GM18505 (cell line): Measurements from ENCODE around the gene WHRN.

Source experiments
- ATAC-seq: cut with Tn5 transposase; IDR thresholded peaks from one replicate; pipeline ENCODE4 v1.9.1; 2021; ENCODE audit not compliant: unreplicated experiment
- POLR2A ChIP-seq: IDR thresholded peaks from 4 replicates; pipeline ENCODE4 v1.6.1; 2011; ENCODE audit warnings: borderline replicate concordance; ENCODE audit not compliant: insufficient read depth, insufficient read length; ENCODE audit errors: extremely low read depth

The WHRN gene

DNA sequence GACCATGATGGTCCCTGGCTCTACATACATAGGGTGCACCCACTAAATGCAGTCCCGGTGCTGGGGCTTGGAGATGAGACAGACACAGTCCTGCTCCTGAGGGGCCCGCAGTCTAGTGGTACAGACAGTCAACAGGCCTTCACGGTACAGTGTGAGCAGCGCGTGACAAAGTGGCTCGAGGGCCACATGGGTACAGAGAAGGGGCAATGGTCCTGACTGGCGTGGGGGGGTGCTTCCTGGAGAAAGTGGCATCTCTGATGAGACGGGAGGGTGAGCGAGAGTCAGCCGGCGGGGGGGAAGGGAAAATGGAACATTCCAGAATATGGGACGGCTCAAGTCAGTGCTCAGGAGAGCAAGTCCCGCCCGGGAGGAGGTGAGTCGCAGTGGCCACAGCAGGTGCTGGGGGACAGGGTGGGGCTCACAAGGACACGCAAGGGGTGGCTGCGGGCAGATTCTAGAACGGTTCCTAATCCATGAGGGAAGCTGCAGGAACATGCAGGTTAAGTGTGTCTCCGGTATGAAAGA lies 38.0 kb downstream of the WHRN start:
- ATAC-seq, result no peak
- no peak for TF ChIP-seq POLR2A

DNA sequence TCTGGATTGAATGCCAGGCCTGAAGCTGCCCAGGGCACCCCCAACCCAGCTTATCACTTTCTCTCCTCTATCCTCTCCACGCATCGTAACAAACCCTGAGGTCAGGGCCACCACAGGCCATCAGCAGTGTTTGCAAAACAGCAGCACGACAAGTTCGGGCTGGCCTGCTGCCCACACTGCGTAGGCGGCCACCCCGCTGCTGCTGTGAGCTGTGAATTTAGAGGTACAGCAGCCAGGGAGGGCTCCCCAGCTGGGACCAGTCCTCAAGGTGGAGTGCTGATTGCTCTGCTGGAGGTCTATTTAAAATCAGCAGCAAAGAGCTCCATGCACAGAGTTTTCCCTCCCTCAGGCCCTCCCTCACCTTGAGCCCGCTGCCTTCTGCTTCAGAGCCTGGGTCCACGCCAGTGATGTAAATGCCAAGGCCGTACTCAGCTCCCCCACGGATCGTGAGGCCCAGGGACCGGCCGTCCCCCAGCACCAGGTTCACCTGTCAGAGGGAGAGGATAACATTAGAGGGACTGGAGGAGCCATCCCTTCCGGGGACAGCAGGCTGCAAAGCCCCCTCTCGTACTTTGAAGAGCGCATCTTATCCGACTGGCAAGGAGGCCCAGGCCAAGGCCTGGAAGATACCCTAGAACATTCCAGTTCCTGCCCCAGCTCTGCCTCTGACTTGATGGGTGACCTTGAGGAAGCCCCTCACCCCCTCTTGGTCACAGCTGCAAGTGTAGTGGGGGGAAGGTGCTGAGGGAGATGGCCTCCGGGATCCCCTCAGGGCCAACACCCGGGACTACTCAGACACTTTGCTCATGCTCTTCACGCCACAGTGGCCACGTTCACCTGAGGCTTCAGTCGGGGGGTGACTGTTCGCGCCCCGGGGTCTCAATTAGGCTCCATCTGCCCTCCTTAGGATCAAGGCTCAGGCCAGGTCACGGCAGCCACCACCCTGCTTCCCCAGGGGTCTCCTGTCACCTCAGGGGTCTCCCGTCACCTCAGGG lies 39.1 kb downstream of the WHRN start:
- ATAC-seq, result no peak
- no peak for TF ChIP-seq POLR2A

DNA sequence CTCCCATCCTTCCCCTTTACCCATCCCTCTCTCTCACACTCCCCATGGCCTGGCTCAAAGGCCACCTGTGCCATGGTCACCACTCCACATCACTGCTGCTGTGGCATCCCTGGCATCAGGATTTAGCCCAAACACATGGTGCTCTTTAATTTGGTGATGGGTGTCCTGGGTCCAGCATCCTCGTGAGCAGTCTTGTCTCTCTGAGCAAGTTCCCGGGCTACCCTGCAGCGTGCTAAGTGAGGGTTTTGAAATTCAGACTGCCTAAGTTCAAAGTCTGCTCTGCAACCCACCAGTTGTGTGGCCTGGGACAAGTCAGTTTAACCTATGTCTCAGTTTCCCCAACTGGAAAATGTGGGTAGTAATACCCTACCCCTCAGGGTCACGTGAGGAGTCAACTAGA lies 39.9 kb downstream of the WHRN start:
- no peak for TF ChIP-seq POLR2A
- no peak for ATAC-seq

DNA sequence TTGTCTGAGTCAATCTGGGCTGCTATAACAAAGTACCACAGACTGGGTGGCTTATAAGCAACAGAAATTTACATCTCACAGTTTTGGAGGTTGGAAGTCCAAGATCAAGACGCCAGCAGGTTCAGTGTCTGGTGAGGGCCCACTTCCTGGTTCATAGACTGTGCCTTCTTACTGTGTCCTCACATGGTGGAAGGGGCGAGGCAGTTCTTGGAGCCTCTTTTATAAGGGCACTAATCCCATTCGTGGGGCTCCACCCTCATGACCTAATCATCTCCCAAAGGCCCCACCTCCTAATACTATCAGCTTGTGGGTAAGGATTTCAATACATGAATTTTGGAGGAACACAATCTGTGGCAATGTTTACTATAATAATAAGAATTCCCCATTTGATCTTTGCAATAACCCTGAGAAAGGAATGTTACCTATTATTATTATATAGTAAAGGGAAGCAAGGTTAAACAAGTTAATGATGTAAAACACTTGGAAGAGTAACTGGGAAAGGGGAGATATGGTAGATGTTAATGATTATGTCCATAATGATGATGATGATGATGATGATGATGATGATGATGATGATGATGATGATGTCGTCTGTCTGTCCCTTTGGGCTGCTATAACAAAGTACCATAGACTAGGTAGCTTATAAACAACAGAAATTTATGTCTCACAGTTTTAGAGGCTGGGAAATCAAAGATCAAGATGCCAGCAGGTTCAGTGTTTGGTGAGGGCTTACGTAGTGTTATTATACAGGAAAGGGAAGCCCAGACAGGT lies 40.8 kb downstream of the WHRN start:
- TF ChIP-seq POLR2A, result no peak
- ATAC-seq, result no peak

DNA sequence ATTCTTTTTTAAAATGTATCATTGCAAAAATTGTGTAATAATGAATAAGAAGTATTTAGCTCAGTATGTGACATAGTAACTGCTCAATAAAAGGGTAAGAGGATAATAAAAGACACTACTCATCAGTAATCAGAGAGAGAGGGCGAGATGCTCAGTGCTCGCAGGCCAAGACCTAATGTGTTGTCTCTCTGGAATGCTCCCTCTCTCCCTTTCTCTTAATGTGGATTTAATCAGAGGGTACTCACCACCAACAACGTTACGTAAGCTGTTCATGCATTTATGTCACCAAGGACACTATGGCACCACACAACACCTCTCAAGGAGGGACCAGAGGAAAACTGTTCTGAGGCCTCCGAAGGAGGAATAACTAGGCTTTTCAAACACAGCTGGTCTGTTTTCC lies 42.5 kb downstream of the WHRN start:
- TF ChIP-seq POLR2A, result no peak
- no peak for ATAC-seq

DNA sequence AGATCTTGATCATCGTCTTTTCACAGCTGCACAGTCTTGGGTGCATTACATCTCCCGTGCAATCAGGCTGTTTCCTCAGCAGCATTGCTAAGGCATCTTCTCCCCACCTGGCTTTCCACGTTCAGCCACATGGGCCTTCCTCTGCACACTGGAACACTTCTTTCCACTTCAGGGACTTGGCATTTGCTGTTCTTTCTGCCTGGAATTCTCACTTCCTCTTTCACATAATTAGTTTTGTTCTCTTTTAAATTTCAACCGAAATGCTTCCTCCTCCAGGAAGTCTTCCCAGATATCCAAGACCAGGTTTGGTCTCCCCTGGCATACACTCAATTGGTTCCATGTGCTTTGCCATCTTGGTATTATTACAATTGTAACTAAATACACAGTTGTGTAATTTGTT lies 43.8 kb downstream of the WHRN start:
- ATAC-seq, result no peak
- TF ChIP-seq POLR2A, result no peak

DNA sequence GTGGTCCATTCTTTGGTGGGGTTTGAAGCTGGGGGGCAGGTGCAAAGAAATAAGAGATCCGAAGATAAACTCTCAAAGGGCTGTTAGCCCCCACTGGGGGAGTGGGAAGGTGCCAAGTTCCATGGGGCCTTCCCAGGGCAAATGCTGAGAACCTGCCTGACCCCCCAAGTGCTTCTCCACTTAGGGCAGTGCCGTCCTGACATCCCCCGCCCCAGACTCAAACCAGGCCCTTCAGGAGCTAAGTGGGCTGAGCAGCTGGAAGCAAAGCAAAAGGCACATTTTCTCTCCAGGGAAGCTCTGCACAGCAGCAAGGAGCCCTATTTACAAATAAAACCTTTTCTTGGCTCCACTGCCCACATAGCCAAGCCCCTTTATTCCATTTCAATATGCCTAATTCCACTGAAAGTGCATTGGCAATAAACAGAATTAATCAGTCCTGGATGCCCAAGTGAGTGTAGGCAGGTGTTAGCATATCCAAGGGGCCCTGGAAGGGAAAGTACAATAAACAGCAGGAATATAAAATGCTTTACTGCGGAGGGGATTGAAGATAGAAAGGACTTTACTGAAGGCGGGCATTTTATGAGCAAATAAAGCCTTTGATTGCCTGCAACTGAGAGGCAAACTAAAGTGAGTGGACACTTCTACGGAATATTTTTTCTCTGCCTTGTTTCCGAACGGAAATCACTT lies 44.6 kb downstream of the WHRN start:
- no peak for TF ChIP-seq POLR2A
- ATAC-seq, result no peak

DNA sequence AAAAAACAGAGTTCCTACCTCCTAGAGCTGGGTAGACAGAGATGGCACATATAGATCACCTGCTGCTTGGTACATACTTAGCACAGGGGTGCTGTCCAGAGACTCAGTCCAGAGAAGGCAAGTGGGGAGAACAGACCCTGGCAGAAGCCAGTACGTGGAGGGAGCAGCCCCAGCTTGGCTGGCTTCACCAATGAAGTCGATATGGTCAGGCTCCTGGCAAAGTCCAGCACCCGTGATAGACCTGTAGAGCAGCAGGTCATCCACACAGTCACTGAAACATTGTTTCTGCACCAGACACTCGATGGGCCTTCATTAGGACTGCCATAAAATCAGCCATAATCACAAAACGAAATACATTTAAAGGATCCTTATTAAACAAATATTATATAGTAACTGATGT lies 45.8 kb downstream of the WHRN start:
- no peak for TF ChIP-seq POLR2A
- no peak for ATAC-seq

DNA sequence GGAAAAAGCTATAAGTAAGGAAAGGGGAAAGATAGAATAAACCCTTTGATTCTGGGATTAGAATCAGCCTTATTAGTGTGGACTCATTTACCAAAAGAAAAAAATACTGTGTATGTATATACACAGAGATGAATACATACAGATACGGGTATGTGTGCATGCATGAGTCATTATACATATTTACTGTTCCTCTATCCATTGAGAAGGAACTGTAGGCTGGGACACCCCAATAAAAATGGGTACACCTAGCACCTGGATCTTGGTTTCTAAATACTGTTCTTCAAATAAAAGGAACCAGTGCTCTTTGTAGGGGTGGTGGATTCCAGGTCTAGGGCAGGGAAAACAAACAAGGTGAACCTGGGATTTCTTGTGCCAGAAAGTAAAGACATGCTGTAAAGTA lies 48.3 kb downstream of the WHRN start:
- no peak for ATAC-seq
- no peak for TF ChIP-seq POLR2A

DNA sequence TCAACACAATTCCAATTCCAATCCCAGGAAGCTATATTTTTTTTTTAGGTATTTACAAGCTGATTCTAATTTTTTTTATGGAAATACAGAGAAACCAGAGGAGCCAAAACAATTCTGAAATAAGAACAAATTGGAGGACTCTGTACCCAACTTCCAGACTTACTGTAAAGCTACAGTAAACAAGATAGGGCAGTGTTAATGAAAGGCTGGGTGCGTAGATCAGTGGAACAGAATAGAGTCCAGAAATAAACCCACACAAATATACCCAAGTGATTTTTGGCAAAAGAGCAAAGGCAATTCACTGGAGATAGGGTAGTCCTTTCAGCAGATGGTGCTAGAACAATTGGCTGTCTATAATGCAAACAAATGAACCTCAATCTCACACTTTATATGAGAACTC lies 50.6 kb downstream of the WHRN start:
- ATAC-seq, result no peak
- TF ChIP-seq POLR2A, result no peak

DNA sequence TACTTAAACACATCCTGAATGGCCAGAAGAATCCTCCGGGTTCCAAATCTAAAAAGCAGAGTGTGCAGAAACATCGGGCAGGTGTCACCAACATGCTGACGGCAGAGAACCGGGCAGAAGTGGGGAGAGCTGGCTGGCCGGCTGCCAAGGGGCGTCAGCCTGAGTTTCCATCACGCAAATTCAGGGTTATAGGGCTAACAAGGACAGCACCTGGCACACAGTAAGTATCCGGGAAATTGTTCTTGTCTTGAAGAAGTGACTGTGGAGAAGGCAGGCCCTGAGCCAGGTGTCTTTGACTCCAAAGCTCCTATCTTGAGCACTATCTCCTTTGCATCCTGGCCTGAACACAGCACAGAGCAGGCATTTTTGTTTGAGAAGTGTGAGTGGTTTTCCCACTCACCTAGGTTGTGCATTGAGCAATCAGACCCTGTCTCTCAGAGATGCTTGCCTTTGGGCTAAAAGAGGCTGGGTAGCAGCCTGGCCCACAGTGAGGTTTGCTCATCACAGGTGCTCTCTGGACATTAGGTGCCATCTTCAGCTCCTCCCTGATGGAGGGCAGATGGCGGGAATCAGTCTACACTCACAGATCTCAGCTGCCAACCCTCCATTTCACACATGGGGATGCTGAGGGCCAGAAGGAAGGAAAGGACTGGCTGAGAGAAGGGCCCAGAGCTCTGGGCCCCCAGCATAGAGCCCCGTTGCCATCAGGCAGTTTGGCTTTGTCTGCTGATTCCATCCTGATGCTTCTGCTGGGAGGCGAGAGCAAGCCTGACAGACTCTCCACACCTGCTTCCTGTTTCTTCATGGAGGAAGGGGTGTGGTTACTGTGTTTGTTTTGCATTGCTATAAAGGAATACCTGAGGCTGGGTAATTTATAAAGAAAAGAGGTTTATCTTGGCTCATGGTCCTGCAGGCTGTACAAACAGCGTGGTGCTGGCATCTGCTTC lies 52.8 kb downstream of the WHRN start:
- no peak for ATAC-seq
- TF ChIP-seq POLR2A, result no peak

DNA sequence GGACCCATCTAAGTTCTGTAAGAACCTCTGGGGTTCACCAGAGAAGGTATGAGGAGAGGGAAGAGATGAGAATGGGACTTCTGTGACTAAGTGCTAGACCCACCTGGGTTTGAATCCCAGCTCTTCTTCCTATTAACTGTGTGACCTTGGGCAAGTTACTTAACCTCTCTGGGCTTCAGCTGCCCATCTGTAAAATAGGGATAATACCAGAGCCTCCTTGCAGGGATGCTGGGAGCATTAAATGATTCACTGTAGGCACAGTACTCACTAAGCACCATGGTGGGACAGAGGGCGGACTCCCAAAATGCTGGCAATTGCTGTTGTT lies 53.6 kb downstream of the WHRN start:
- no peak for ATAC-seq
- TF ChIP-seq POLR2A, result no peak
